ENCODE data around the gene L1CAM. TPM values are rescaled to one million over a fixed set of nuclear protein-coding genes. Genes with fewer than 3 reads are reported as not detected.

L1CAM gene
- total RNA-seq, 1 experiment from 2014 or later = 34.0 TPM

GRCh38 chrX:153869473-153870287, 16.3 kb downstream of the L1CAM start:
- no peak for DNase-seq (ENCODE audit: low spot score)
- in situ Hi-C loops (cut with HindIII; ENCODE audit: low sequenced_read_pairs) = no loop called here

DNA sequence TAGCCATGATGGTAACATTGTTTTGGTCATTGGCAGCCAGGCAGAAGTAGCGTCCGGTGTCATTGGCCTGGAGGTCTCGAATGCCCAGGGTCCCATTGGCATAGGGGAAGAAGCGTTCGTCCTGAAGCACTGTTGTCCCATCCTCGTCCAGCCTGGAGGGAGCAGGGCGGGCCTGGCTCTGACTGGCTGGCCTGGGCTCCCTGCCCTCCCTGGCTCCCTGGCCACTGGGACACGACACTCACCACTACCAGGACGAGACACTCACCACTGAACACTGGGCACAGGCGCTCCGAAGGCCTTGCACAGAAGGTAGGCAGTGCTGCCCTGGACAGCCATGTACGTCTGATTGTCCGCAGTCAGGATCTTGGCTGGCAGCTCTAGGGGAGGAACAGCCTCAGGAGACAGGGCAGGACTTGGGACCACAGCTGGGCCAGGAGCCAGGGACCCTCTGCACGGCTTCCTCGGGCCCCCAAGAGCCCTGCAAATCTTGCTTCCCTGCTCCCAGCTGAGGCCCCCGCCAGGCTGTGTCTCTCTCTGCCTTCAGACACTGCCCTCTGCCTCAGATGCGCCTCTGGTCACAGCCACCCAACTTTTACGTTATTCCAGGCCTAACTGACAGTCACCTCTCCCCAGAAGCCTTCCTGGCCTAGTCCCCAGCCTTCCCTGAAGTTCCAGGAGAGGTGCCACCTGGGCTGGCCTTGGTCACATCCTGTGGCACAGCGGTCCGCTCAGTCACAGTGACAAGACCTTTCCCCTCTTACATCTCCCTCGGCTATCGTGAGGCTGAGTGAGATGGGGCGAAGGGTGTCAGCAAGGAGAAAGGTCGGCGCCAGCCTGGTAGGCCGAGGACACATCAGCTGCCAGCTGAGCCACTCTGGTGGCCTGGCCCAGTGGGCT, 17.1 kb downstream of the L1CAM start:
- in situ Hi-C loops (cut with HindIII; ENCODE audit: low sequenced_read_pairs) = no loop called here
- no peak for DNase-seq (ENCODE audit: low spot score)

GRCh38 chrX:153867671-153868070, 18.3 kb downstream of the L1CAM start:
- in situ Hi-C loops (cut with HindIII; ENCODE audit: low sequenced_read_pairs) = no loop called here
- DNase-seq (ENCODE audit: low spot score) = no peak

- in situ Hi-C loops (cut with HindIII; ENCODE audit: low sequenced_read_pairs) = no loop called here
- DNase-seq (ENCODE audit: low spot score) = no peak
Measured at GRCh38 chrX:153867139-153867538, 18.8 kb downstream of the L1CAM start.

GRCh38 chrX:153866302-153867019, 19.5 kb downstream of the L1CAM start:
- in situ Hi-C loops (cut with HindIII; ENCODE audit: low sequenced_read_pairs) = no loop called here
- DNase-seq (ENCODE audit: low spot score) = peak; percentile 65

- in situ Hi-C loops (cut with HindIII; ENCODE audit: low sequenced_read_pairs) = no loop called here
- no peak for DNase-seq (ENCODE audit: low spot score)
Measured at GRCh38 chrX:153865685-153866084, 20.3 kb downstream of the L1CAM start.

- DNase-seq (ENCODE audit: low spot score) = no peak
- in situ Hi-C loops (cut with HindIII; ENCODE audit: low sequenced_read_pairs) = no loop called here
Measured at GRCh38 chrX:153865321-153865580, 20.7 kb downstream of the L1CAM start.

DNA sequence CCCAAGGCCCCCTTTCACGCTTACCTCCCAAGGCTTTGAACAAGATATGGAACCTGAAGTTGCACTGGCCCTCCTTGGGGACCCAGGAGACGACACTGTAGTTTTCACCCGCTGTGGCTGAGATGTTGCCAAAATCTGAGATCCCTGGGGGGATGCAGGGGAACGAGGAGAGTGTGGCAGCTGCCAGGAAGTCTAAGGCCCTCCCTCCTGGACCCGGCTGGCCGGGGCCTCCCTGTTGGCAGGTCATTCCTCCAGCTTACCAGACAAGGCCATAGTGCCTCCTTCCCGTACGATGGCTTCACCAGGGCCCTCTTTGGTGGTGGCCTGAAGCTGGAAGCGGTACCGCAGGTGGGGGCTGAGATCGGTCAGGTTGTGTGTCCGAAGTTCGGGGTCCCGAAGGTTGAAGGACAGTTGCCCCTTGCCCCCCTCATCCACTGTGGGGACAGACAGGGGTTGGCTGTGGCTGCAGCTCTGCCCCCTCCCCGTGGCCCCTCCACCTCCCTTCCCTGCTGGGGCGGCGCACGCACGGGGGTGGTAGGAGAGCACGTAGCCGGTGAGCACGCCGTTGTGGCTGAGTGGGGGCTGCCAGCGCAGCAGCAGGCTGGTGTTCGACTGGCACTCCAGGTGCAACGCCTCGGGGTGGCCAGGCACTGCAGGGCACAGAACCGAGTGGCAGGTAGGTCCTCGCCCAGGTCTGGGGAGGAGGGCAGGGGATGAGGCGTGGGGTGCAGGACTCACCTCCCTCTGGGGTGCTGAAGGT, 21.2 kb downstream of the L1CAM start:
- no peak for DNase-seq (ENCODE audit: low spot score)
- in situ Hi-C loops (cut with HindIII; ENCODE audit: low sequenced_read_pairs) = no loop called here

DNA sequence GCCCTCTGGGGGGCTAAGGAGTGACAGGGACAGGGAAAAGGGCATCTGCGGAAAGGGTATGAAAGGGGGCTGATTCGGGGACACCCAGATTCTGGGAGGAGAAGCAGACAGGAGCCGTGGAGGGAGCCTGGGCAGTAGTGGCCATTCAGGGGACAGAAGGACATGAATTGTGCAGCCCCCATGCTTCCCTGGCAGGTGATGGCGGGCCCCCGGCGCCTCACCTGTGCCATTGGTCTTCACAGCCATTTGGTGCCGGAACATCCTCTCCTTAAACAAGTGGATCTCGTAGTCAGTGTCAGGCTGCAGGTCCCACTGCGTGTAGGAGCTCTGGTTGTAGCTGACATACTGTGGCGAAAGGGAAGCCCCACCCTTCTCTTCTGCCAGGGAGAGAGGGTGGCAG, 21.9 kb downstream of the L1CAM start:
- no peak for DNase-seq (ENCODE audit: low spot score)
- in situ Hi-C loops (cut with HindIII; ENCODE audit: low sequenced_read_pairs) = no loop called here

GRCh38 chrX:153863251-153863991, 22.6 kb downstream of the L1CAM start:
- in situ Hi-C loops (cut with HindIII; ENCODE audit: low sequenced_read_pairs) = no loop called here
- no peak for DNase-seq (ENCODE audit: low spot score)

DNA sequence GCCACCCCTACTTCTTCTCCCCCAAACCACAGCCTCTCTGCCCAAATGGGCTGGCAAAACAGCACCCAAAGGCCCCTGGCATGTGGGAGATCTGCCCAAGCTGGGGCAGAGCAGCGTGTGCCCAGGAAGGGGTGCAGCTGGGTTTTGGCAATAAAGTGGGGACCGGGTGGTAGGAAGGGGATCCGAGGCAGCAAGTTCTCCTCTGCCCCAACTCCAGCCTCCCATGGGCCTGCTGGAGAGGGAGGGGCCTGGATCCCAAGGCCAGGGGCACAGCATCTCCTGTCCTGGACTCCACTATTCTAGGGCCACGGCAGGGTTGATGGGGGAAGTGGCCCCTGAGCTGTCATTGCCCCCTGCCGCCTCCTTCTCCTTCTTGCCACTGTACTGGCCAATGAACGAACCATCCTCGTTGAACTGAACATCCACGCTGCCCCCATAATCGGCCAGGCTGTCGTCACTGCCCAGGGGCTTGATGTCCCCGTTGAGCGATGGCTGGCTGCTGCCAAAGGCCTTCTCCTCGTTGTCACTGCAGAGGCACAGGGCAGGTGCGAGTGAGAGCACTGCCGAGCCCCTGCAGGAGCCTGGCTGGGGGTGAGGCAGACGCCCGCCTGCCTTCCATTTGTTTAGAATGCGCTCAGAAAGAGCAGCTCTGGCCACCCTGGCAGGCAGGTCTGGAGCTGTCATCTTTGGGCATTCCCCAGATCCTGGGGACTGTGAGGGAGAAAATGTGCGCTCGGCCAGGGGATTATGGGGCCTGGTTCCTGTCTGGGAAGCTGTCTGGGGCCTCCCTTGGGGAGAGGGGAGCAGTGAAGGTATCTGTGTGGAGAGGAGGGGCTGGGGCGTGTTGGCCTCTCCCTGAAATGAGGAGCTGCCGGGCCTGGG, 23.4 kb downstream of the L1CAM start:
- peak; percentile 76 for DNase-seq (ENCODE audit: low spot score)
- in situ Hi-C loops (cut with HindIII; ENCODE audit: low sequenced_read_pairs) = no loop called here

- peak; percentile 83 for DNase-seq (ENCODE audit: low spot score)
- in situ Hi-C loops (cut with HindIII; ENCODE audit: low sequenced_read_pairs) = no loop called here
Measured at GRCh38 chrX:153861733-153862310, 24.2 kb downstream of the L1CAM start.

DNA sequence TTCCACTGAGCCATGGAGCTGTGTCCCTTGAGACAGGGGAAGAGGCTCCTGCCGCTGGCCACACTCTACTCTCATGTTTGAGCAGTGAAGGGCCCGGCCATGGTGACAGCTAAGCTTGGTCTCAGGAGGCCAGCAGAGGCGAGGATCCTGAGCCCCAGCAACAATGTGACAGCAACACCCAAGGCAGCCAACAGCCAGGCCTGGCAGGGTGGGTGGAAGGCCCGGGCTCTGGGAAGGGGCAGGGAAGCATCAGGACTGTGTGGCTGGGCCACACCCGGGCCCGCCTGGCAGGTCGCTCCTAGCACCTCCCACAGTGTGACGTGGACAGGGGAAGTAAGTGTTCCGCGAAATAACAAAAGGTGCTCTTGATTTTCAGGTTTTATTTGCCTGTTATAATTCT, 24.8 kb downstream of the L1CAM start:
- no peak for DNase-seq (ENCODE audit: low spot score)
- in situ Hi-C loops (cut with HindIII; ENCODE audit: low sequenced_read_pairs) = no loop called here

DNA sequence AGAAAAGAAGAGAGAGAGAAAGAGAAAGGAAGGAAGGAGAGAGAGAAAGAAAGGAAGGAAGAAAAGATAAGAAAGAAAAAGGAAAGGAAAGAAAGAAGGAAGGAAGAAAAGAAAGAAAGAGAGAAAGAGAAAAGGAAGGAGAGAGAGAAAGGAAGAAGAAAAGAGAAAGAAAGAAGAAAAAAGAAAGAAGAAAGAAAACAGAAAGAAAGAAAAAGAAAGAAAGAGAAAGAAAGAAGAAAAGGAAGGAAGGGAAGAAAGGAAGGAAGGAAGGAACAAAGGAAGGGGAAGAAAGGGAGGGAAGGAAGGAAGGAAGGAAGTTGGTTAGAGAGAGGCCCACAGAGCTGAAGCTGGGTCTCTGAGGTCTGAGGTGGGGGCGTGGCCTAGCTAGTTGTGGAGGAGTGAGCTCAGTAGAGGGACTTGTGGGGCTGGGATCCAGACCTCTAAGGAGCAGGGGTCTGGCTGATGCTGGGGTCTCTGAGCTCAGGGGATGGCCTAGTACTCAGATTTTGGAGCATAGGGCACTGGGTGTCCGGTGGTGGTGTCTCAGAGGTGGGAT, 28.5 kb downstream of the L1CAM start:
- DNase-seq (ENCODE audit: low spot score) = no peak
- in situ Hi-C loops (cut with HindIII; ENCODE audit: low sequenced_read_pairs) = no loop called here

GRCh38 chrX:153854702-153855101, 31.3 kb downstream of the L1CAM start:
- DNase-seq (ENCODE audit: low spot score) = no peak
- in situ Hi-C loops (cut with HindIII; ENCODE audit: low sequenced_read_pairs) = no loop called here

DNA sequence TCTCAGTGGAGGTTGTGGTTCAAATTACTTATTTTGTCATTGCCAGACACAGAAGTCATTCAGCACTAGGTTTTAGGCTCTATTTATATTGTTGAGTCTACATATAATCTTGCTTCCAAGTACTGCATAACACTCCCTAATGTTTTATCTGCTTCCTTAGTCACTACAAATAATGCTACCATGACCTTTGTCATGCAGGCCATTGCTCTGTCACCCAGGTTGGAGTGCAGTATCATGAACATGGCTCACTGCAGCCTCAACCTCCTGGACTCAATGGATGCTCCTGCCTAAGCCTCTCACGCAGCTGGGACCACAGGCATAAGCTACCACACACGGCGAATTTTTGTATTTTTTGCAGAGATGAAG, 32.1 kb downstream of the L1CAM start:
- no peak for DNase-seq (ENCODE audit: low spot score)
- in situ Hi-C loops (cut with HindIII; ENCODE audit: low sequenced_read_pairs) = no loop called here

GRCh38 chrX:153853180-153853901, 32.6 kb downstream of the L1CAM start:
- DNase-seq (ENCODE audit: low spot score) = no peak
- in situ Hi-C loops (cut with HindIII; ENCODE audit: low sequenced_read_pairs) = no loop called here

All from G401 (cell line).